ENCODE measurements around the gene SLC2A8.

The SLC2A8 gene, protein sequence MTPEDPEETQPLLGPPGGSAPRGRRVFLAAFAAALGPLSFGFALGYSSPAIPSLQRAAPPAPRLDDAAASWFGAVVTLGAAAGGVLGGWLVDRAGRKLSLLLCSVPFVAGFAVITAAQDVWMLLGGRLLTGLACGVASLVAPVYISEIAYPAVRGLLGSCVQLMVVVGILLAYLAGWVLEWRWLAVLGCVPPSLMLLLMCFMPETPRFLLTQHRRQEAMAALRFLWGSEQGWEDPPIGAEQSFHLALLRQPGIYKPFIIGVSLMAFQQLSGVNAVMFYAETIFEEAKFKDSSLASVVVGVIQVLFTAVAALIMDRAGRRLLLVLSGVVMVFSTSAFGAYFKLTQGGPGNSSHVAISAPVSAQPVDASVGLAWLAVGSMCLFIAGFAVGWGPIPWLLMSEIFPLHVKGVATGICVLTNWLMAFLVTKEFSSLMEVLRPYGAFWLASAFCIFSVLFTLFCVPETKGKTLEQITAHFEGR

GRCh38 chr9:127396808-127397645 is at the start of gene SLC2A8:
Gene SLC2A8, plus strand, starts transcription at chr9:127397169. Its CDS starts 62 bp downstream, at chr9:127397231.
- peak; percentile 99 for DNase-seq (ENCODE audit: low read depth)

DNA sequence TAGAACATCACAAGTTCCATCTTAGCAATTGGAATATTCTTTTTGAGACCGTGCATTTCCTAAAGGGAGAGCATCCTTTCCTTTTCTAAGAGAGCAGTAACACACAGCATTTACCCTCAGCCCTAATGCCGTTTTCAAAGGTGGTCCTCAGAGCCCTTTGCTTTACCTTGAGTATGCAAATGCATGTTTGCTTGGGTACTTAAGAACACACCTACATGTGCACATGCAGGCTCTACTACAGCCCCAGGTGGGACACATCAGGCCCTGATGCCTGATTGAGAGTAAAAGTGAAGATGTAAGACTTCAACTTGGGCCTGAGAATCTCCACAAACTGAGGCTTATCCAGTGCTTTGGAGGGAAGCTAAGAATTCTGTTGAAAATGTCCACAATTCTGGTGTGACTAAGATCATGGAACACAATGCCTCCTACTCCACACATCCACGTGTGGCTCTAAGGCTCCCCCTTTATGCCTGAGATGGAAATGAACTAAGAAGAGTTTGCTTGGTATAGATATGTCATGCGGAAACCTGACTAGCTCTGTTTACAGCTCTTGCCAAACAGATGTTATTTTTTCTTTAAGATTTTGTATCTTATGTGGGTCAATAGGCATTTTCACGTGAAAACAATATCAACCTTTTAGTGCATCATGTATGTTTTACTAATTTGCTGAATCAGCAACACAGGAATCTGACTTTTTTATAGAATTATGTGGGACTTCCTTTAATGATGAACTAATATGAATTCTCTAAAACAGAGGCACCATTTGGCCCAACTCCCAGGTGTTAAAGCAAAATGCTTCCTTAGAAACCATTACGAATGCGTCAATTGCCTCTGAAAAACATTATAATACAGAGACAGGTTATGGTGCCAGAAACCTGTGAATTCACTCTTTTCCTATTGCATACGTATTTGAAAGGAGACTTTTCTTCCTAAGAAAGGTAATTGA is 48.9 kb upstream of the SLC2A8 start:
- peak; percentile 69 for DNase-seq (ENCODE audit: low read depth)

DNA sequence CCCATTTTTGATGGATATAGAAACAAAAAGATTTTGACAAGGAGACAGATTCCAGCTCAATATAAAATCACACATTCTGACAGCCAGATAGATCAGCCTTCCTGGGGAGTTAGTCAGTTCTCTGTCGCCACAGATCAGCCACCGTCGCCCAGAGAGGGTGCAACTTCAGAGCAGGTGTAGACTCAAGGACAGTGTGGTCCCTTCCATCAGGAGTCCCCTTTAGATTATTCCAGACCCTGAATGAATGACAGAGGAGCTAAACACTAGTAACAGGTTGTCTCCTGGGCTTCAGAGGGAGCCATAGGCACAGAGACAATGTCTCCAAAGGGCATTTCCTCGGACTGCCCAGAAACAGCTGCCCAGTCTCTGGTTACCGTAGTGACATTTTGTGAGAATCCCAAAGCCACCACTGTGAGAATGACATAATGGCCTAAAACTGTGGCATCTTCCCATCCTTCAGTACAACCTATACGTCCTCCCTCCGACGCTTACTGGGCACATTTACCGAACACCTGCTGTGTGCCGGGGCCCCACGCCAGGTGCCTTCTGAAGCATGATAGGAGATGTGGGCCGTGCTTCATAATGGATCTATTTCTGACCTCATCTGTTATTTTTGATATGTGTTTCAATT is 47.4 kb upstream of the SLC2A8 start:
- DNase-seq (ENCODE audit: low read depth), result no peak

DNA sequence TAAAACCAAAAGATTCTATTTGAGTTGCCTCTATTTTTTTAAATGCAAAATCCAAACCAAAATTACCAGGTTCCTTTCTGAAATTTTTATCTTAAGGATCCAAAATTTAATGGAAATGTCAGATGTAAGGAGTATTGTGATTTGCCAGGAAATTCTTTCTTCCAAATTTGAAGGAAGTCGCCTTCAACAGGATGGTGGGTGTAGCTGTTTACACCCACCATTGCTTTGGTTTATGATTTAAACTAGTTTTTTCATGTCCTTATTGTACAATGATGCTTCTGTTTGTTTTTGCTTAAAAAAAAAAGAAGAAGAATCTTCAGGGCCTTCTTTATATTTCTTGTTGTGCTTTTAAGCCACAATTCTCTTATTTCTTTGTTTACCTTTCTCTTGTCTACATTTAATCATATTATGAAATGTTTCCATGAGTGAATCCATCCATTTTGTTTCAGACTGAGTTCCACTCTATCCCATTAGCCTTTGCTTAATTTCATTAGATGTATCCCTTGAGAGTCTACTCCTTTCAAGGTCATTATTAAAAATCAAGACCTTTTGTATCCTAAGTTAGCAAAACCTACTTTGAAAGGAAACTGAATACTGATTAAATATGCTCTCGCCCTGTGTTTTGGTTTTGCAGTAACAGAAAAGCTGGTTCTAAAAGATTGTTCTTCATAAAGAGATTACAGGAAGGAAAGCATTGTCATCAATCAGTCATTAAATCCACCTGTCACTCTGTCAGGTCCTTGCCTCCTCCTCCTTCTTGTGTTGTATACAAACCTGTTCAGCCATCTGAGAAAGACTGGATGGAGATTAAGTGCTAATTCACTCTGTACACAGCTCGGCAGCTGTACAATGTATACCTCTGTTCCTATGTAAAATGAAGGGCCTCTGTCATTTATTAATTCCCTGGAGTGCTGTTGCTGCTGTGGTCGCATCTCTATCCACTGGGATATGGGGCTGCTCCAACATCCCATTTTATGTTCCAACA is 45.5 kb upstream of the SLC2A8 start:
- DNase-seq (ENCODE audit: low read depth), result no peak

- no peak for DNase-seq (ENCODE audit: low read depth)
Measured at GRCh38 chr9:127353882-127354281, 43.1 kb upstream of the SLC2A8 start.

DNA sequence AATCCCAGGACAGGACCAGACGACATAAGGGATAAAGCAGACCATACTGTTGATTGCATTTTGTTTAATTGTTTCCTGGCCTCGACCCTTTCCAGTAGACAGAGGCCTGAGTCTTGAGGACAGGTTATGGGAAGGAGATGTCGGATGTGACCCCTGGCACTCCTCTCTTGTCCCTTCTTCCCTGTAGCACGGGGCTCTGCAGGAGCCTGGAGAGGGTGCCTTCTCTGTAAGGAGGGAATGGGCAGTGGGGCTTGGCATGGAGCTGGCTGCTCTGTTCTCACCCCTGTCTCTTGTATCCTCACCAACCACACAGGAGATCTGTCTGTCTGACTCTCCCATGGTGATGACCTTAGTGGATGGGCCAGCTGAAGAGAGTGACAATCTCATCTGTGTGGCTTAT is 40.1 kb upstream of the SLC2A8 start:
- DNase-seq (ENCODE audit: low read depth), result no peak

DNA sequence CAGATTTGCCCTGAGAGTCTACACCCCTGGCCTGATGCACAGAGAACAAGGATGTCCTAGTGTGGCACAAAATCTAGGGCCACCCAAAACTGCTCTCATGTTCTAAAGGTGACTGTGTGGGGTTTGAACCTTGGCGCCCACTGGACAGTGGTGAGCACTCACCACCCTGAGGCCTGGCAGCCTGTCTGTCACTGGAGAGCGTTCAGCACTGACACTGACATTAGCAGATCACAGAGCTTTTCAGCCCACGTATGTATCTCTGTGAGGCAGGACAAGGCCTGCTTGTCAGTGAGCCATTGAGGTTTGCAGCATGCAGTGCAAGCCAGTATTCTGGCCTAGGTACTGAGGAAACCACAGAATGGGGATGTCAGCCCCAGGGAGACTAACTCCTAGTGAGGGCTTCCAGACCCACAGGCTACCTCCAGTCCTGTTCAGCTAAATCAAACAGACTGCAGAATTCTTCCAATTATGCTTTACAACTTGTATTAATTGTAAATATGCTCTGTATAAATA is 38.9 kb upstream of the SLC2A8 start:
- DNase-seq (ENCODE audit: low read depth), result no peak

DNA sequence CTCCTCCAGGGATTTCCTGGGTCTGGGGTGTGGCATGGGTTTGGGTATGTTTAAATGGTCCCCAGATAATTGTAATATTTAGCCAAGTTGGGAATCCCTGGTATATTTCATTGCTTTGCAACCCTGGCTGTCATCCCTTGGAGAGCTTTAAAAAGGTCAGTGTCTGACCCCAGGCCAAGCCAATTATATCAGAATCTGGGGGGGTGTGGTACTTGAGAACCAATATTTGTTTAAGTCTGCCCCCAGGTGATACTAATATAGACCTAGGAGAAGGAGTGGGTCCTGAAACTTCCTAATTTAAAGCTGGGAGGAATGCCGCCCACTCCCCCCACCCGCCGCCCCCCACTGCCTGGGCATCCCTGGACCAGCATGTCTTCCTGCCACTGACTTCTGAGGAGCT is 38.2 kb upstream of the SLC2A8 start:
- no peak for DNase-seq (ENCODE audit: low read depth)

- peak; percentile 48 for DNase-seq (ENCODE audit: low read depth)
Measured at GRCh38 chr9:127360250-127360649, 36.7 kb upstream of the SLC2A8 start.

DNA sequence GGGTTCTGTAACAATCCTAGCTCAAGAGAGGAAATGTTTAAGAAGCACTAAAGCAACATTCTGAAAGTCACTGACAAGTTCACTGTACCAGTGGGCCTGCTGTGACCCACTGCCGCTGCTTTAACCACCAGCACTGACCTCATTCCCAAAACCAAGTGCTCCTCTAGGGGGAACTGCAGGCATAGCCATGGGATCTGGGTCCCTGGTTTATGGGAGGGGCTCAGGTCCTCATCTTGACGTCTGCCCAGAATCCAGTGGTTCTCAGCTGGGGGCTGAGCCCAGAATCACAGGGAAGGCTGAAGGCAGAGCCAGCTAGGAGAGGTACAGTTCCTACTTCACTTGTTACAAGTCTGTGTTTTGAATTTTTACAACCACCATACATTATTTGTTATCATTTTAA is 36.1 kb upstream of the SLC2A8 start:
- peak; percentile 55 for DNase-seq (ENCODE audit: low read depth)

DNA sequence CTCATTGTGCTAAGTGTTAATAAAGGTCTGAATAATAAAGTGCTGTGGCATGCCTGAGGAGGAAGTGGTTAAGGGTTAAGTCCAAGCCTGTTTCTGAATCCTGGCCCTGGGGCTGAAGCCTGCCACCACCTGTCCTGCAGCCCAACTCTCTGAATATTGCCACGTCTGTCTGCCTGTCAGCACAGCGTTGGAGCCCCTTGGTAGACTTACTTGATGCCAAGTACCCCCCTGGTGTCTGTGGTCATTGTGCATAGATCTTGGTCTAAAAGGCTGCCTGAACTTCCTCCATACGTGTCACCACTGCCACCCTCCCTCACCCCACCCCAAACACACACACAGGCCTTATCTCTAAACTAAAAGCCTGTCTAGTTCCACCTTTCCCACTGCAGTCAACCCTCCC is 35.4 kb upstream of the SLC2A8 start:
- DNase-seq (ENCODE audit: low read depth), result peak; percentile 2

DNA sequence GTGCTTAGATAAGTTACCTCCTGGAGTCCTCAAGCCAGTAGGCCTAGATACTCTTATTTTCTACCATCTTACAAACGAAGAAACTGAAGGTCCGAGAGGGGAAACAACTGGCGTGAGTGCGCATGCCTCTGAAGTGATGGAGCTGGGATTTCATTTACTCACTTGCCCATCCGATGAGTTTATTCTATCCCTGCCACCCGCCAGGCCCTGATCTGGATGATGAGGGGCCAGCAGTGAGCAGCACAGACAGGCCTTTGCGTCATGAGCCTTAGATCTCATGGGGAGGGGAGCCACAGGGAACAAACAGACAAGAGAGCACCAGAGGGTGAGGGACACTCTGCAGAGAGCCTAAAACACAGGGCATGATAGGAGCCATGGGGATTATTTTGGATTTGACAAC is 34.1 kb upstream of the SLC2A8 start:
- DNase-seq (ENCODE audit: low read depth), result no peak

DNA sequence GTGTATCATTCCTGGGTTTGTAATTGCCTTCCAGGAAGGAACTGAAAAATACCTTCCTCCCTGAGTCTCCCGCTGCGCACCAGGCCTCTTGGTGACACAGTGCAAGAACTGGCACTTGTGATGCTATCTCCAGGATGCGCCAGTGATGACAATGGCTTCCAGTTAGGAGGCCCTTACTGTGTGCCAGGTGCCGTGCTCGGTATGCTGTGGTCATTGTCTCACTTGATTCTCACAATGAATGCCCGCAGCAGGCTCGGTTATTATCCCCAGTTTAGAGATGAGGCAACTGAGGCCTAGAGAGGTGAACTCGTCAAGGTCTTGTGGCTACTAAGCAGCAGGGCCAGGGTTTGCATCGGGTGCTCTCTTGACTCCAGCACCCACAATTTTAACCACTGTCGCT is 31.5 kb upstream of the SLC2A8 start:
- no peak for DNase-seq (ENCODE audit: low read depth)

DNA sequence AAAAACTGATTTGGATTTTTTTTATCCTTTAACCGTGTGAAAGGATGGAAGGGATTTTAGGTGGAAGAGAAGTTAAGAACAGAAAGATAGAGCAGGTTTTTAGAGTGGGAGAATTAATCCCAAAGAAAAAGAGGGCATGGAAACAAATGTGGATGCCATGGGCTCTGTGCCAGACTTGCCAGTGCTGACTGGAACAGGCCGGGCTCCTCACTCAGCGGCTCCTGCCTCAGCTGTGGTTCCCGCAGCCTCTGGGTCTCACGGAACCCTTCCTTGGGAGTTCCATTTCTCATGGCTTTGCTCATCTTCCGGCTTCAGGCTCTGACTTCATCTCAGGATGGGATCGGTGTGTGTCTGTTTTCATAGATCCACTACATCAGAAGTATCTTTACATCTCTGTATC is 30.4 kb upstream of the SLC2A8 start:
- DNase-seq (ENCODE audit: low read depth), result no peak

GRCh38 chr9:127368852-127369402 is 28.0 kb upstream of the SLC2A8 start:
- DNase-seq (ENCODE audit: low read depth), result no peak

DNA sequence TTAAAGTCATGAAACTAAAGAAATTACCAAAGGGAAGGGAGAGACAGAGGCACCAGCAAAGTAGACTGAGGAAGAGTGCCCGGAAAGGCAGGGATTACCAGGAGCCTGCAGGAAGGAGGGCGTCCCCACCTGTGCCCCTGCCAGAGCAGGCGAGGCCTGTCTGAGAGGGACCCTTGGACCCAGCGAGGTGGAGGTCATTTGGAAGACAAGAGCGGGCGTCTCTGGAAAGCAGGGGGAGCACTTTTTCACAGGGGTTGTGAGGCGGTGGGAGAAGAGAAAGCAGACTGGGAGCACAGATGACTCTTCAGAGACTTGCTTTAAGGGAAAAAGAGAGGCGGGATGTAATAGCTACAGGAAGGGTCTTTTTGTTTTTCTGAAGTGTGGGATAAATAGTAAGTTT is 27.5 kb upstream of the SLC2A8 start:
- no peak for DNase-seq (ENCODE audit: low read depth)

- no peak for DNase-seq (ENCODE audit: low read depth)
Measured at GRCh38 chr9:127370147-127370579, 26.8 kb upstream of the SLC2A8 start.

GRCh38 chr9:127370672-127371648 is 26.0 kb upstream of the SLC2A8 start:
- peak; percentile 3 for DNase-seq (ENCODE audit: low read depth)
